ENCODE data around the gene GTF2H2C.
"Not testable (repeated sequence)": the region's sequence is repeated elsewhere in the genome, so short reads cannot be mapped to it uniquely, and the experiment has no call there.

GTF2H2C gene

GRCh38 chr5:69560587-69561431, 818 bp downstream of the GTF2H2C start:
- FAIRE-seq; DNase-seq (ENCODE audit: extremely low spot score, insufficient read length, low read depth): not testable (repeated sequence)

- not testable (repeated sequence) for DNase-seq (ENCODE audit: extremely low spot score, insufficient read length, low read depth); FAIRE-seq
Observed at GRCh38 chr5:69566172-69566571, 6.2 kb downstream of the GTF2H2C start.

- DNase-seq (ENCODE audit: extremely low spot score, insufficient read length, low read depth); FAIRE-seq: not testable (repeated sequence)
Observed at GRCh38 chr5:69568072-69568471, 8.1 kb downstream of the GTF2H2C start.

- DNase-seq (ENCODE audit: extremely low spot score, insufficient read length, low read depth); FAIRE-seq: not testable (repeated sequence)
Observed at GRCh38 chr5:69583356-69583755, 23.4 kb downstream of the GTF2H2C start.

- not testable (repeated sequence) for DNase-seq (ENCODE audit: extremely low spot score, insufficient read length, low read depth); FAIRE-seq
Observed at GRCh38 chr5:69596114-69596840, 36.3 kb downstream of the GTF2H2C start.

GRCh38 chr5:69601947-69602346, 42.0 kb downstream of the GTF2H2C start:
- FAIRE-seq; DNase-seq (ENCODE audit: extremely low spot score, insufficient read length, low read depth): not testable (repeated sequence)

GRCh38 chr5:69606839-69607238, 46.8 kb downstream of the GTF2H2C start:
- not testable (repeated sequence) for FAIRE-seq; DNase-seq (ENCODE audit: extremely low spot score, insufficient read length, low read depth)

GRCh38 chr5:69607750-69608149, 47.8 kb downstream of the GTF2H2C start:
- FAIRE-seq; DNase-seq (ENCODE audit: extremely low spot score, insufficient read length, low read depth): not testable (repeated sequence)

GRCh38 chr5:69608861-69609496, 49.0 kb downstream of the GTF2H2C start:
- not testable (repeated sequence) for FAIRE-seq; DNase-seq (ENCODE audit: extremely low spot score, insufficient read length, low read depth)

GRCh38 chr5:69614843-69615242, 54.9 kb downstream of the GTF2H2C start:
- not testable (repeated sequence) for FAIRE-seq; DNase-seq (ENCODE audit: extremely low spot score, insufficient read length, low read depth)

- DNase-seq (ENCODE audit: extremely low spot score, insufficient read length, low read depth); FAIRE-seq: not testable (repeated sequence)
Observed at GRCh38 chr5:69631879-69632278, 71.9 kb downstream of the GTF2H2C start.
